GM19025 (cell line): ENCODE measurements around the gene ZNF333.
"Not testable (repeated sequence)": the region's sequence is repeated elsewhere in the genome, so short reads cannot be mapped to it uniquely, and the experiment has no call there.

ENCODE experiments used
- ATAC-seq: cut with Tn5 transposase; IDR thresholded peaks from one replicate; pipeline ENCODE4 v1.9.1; 2021; ENCODE audit warnings: mild to moderate bottlenecking, low read depth, moderate library complexity; ENCODE audit not compliant: unreplicated experiment

Gene ZNF333

GRCh38 chr19:14695471-14695870, 5.6 kb downstream of the ZNF333 start:
- ATAC-seq: no peak

GRCh38 chr19:14699641-14700040, 9.8 kb downstream of the ZNF333 start:
- no peak for ATAC-seq

- no peak for ATAC-seq
Observed at GRCh38 chr19:14700711-14701375, 11.0 kb downstream of the ZNF333 start.

- no peak for ATAC-seq
Observed at GRCh38 chr19:14703833-14704232, 14.0 kb downstream of the ZNF333 start.

GRCh38 chr19:14704450-14704849, 14.6 kb downstream of the ZNF333 start:
- no peak for ATAC-seq

- no peak for ATAC-seq
Observed at GRCh38 chr19:14715841-14716240, 26.0 kb downstream of the ZNF333 start.

GRCh38 chr19:14718522-14719116, 28.8 kb downstream of the ZNF333 start:
- no peak for ATAC-seq

GRCh38 chr19:14719162-14719561, 29.3 kb downstream of the ZNF333 start:
- no peak for ATAC-seq

GRCh38 chr19:14722127-14722526, 32.3 kb downstream of the ZNF333 start:
- ATAC-seq: no peak

GRCh38 chr19:14728595-14728994, 38.7 kb downstream of the ZNF333 start:
- no peak for ATAC-seq

GRCh38 chr19:14731200-14731599, 41.4 kb downstream of the ZNF333 start:
- ATAC-seq: no peak

- ATAC-seq: no peak
Observed at GRCh38 chr19:14732510-14732909, 42.7 kb downstream of the ZNF333 start.

- ATAC-seq: no peak
Observed at GRCh38 chr19:14733574-14733973, 43.7 kb downstream of the ZNF333 start.

GRCh38 chr19:14735915-14736314, 46.1 kb downstream of the ZNF333 start:
- no peak for ATAC-seq

GRCh38 chr19:14746886-14747285, 57.0 kb downstream of the ZNF333 start:
- no peak for ATAC-seq

GRCh38 chr19:14748601-14749000, 58.8 kb downstream of the ZNF333 start:
- ATAC-seq: no peak

- ATAC-seq: no peak
Observed at GRCh38 chr19:14758816-14759215, 69.0 kb downstream of the ZNF333 start.

- ATAC-seq: no peak
Observed at GRCh38 chr19:14761607-14762006, 71.8 kb downstream of the ZNF333 start.

GRCh38 chr19:14762111-14762510, 72.3 kb downstream of the ZNF333 start:
- no peak for ATAC-seq

GRCh38 chr19:14763497-14764145, 73.8 kb downstream of the ZNF333 start:
- ATAC-seq: no peak

GRCh38 chr19:14764401-14764800, 74.6 kb downstream of the ZNF333 start:
- no peak for ATAC-seq

- ATAC-seq: not testable (repeated sequence)
Observed at GRCh38 chr19:14765403-14765802, 75.6 kb downstream of the ZNF333 start.
